ENCODE results near the gene FGF12. TPM values are rescaled to one million over a fixed set of nuclear protein-coding genes. Genes with fewer than 3 reads are reported as not detected.
A peak's percentile ranks its signal among the peaks of the same experiment; 100 is the strongest.
"Not testable (repeated sequence)": the region's sequence is repeated elsewhere in the genome, so short reads cannot be mapped to it uniquely, and the experiment has no call there.

The FGF12 gene
- total RNA-seq, 1 donor from 2014 or later, result 7.0 TPM

GRCh38 chr3:192747145-192747544 lies 19.8 kb upstream of the FGF12 start:
- H3K9ac ChIP-seq, result no peak overlapping the region
- no peaks in the 10 kb centered on the region for H3K79me2 ChIP-seq (ENCODE audit: low read depth)
- Mint-ChIP-seq H3K36me3 (no peaks in the 10 kb centered on the region), H3K27me3 (ENCODE audit: insufficient read depth, low read depth) (no peaks in the 10 kb centered on the region), H3K4me3 (no peak overlapping the region), H3K27ac (no peak overlapping the region), H3K4me1 (no peaks in the 10 kb centered on the region), H3K9me3 (no peaks in the 10 kb centered on the region)
- H3K4me1 ChIP-seq, result peaks cover 6% of the 10 kb centered on the region
- no peak for DNase-seq (ENCODE audit: low spot score)
- H3F3A ChIP-seq (ENCODE audit: low read depth), result no peaks in the 10 kb centered on the region
- H3K4me2 ChIP-seq, result no peak overlapping the region
- H3K36me3 ChIP-seq, result no peaks in the 10 kb centered on the region
- no peak overlapping the region for H2AFZ ChIP-seq (replicated peaks)
- H3K4me3 ChIP-seq, result no peak overlapping the region
- no peaks in the 10 kb centered on the region for H4K20me1 ChIP-seq (ENCODE audit: low read depth)
- H3K9me3 ChIP-seq (ENCODE audit: low read depth), result no peaks in the 10 kb centered on the region
- TF ChIP-seq EZH2phosphoT487 (IDR thresholded peaks at IDR 0.05), result no peak
- TF ChIP-seq EZH2 (IDR thresholded peaks at IDR 0.05), result no peak
- no peak for TF ChIP-seq CTCF (IDR thresholded peaks at IDR 0.05)
- H3K27ac ChIP-seq, result no peak overlapping the region
- no peaks in the 10 kb centered on the region for H3K27me3 ChIP-seq

GRCh38 chr3:192745150-192745549 lies 17.8 kb upstream of the FGF12 start:
- no peaks in the 10 kb centered on the region for H3K27me3 Mint-ChIP-seq (ENCODE audit: insufficient read depth, low read depth)
- Histone ChIP-seq H3K9me3 (ENCODE audit: low read depth) (no peaks in the 10 kb centered on the region), H3K27me3 (no peaks in the 10 kb centered on the region), H3K27ac (no peak overlapping the region), H3K4me1 (peaks cover 6% of the 10 kb centered on the region), H3F3A (ENCODE audit: low read depth) (no peaks in the 10 kb centered on the region), H3K4me3 (no peak overlapping the region), H3K9ac (no peak overlapping the region), H4K20me1 (ENCODE audit: low read depth) (no peaks in the 10 kb centered on the region), H3K4me2 (no peak overlapping the region), H3K79me2 (ENCODE audit: low read depth) (no peaks in the 10 kb centered on the region), H2AFZ (replicated peaks) (no peak overlapping the region), H3K36me3 (no peaks in the 10 kb centered on the region)
- no peak for DNase-seq (ENCODE audit: low spot score)
- H3K9me3 Mint-ChIP-seq, result no peaks in the 10 kb centered on the region
- H3K4me3 Mint-ChIP-seq, result no peak overlapping the region
- peak overlapping the region; percentile 78 for H3K27ac Mint-ChIP-seq
- TF ChIP-seq EZH2 (IDR thresholded peaks at IDR 0.05) (no peak), CTCF (IDR thresholded peaks at IDR 0.05) (no peak), EZH2phosphoT487 (IDR thresholded peaks at IDR 0.05) (no peak)
- H3K36me3 Mint-ChIP-seq, result no peaks in the 10 kb centered on the region
- H3K4me1 Mint-ChIP-seq, result no peaks in the 10 kb centered on the region

DNA sequence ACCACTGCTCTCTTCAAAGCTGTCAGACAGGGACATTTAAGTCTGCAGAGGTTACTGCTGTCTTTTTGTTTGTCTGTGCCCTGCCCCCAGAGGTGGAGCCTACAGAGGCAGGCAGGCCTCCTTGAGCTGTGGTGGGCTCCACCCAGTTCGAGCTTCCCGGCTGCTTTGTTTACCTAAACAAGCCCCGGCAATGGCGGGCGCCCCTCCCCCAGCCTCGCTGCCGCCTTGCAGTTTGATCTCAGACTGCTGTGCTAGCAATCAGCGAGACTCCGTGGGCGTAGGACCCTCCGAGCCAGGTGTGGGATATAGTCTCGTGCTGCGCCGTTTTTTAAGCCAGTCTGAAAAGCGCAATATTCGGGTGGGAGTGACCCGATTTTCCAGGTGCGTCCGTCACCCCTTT lies 17.3 kb upstream of the FGF12 start:
- H3K27ac Mint-ChIP-seq; H3K4me1 ChIP-seq; H3K27me3 Mint-ChIP-seq (ENCODE audit: insufficient read depth, low read depth); H3K36me3 Mint-ChIP-seq; H3K79me2 ChIP-seq (ENCODE audit: low read depth); DNase-seq (ENCODE audit: low spot score); H3K9ac ChIP-seq; H3K36me3 ChIP-seq; H2AFZ ChIP-seq (replicated peaks); H3K9me3 ChIP-seq (ENCODE audit: low read depth); H3K4me3 Mint-ChIP-seq; H3K4me3 ChIP-seq; H3K9me3 Mint-ChIP-seq; H3F3A ChIP-seq (ENCODE audit: low read depth); H4K20me1 ChIP-seq (ENCODE audit: low read depth); H3K4me2 ChIP-seq; H3K27me3 ChIP-seq; H3K4me1 Mint-ChIP-seq; H3K27ac ChIP-seq: not testable (repeated sequence)

- no peak for DNase-seq (ENCODE audit: low spot score)
- H3K9me3 Mint-ChIP-seq, result no peaks in the 10 kb centered on the region
- Histone ChIP-seq H3K79me2 (ENCODE audit: low read depth) (no peaks in the 10 kb centered on the region), H3K4me3 (no peak overlapping the region), H3F3A (ENCODE audit: low read depth) (no peaks in the 10 kb centered on the region), H3K9me3 (ENCODE audit: low read depth) (no peaks in the 10 kb centered on the region), H3K27me3 (no peaks in the 10 kb centered on the region), H3K27ac (no peak overlapping the region), H2AFZ (replicated peaks) (no peak overlapping the region), H3K4me2 (no peak overlapping the region), H3K9ac (no peak overlapping the region), H3K4me1 (no peaks in the 10 kb centered on the region), H3K36me3 (no peaks in the 10 kb centered on the region), H4K20me1 (ENCODE audit: low read depth) (no peaks in the 10 kb centered on the region)
- no peaks in the 10 kb centered on the region for H3K27me3 Mint-ChIP-seq (ENCODE audit: insufficient read depth, low read depth)
- no peaks in the 10 kb centered on the region for H3K4me1 Mint-ChIP-seq
- H3K4me3 Mint-ChIP-seq, result no peak overlapping the region
- no peaks in the 10 kb centered on the region for H3K36me3 Mint-ChIP-seq
- TF ChIP-seq CTCF (IDR thresholded peaks at IDR 0.05) (no peak), EZH2phosphoT487 (IDR thresholded peaks at IDR 0.05) (no peak), EZH2 (IDR thresholded peaks at IDR 0.05) (no peak)
- no peak overlapping the region for H3K27ac Mint-ChIP-seq
These were observed 10.2 kb upstream of the FGF12 start for GRCh38 chr3:192737506-192737905.
